NB4 (cell line): ENCODE results near the gene CD46.

Source experiments
- POLR2A ChIP-seq: IDR thresholded peaks from 2 replicates; pipeline ENCODE4 v1.6.1; 2011; ENCODE audit warnings: mild to moderate bottlenecking; ENCODE audit not compliant: insufficient read length; ENCODE audit errors: extremely low read depth
- TF ChIP-seq, protein P1 (sequence below): IDR thresholded peaks from one replicate; pipeline ENCODE4 v1.5.1; 2012; ENCODE audit warnings: low read depth, low read length
- TF ChIP-seq, protein P2 (sequence below): IDR thresholded peaks from 2 replicates; pipeline ENCODE4 v1.6.1; 2011; ENCODE audit warnings: low read depth, low read length

- TF ChIP-seq, protein P1, sequence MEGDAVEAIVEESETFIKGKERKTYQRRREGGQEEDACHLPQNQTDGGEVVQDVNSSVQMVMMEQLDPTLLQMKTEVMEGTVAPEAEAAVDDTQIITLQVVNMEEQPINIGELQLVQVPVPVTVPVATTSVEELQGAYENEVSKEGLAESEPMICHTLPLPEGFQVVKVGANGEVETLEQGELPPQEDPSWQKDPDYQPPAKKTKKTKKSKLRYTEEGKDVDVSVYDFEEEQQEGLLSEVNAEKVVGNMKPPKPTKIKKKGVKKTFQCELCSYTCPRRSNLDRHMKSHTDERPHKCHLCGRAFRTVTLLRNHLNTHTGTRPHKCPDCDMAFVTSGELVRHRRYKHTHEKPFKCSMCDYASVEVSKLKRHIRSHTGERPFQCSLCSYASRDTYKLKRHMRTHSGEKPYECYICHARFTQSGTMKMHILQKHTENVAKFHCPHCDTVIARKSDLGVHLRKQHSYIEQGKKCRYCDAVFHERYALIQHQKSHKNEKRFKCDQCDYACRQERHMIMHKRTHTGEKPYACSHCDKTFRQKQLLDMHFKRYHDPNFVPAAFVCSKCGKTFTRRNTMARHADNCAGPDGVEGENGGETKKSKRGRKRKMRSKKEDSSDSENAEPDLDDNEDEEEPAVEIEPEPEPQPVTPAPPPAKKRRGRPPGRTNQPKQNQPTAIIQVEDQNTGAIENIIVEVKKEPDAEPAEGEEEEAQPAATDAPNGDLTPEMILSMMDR = no peak
- TF ChIP-seq POLR2A = no peak
- TF ChIP-seq, protein P2, sequence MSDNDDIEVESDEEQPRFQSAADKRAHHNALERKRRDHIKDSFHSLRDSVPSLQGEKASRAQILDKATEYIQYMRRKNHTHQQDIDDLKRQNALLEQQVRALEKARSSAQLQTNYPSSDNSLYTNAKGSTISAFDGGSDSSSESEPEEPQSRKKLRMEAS = no peak
Observed at GRCh38 chr1:207837673-207838072, 85.8 kb downstream of the CD46 start.
